GM18526 (cell line): ENCODE measurements around the gene MON1B.

Source experiments
- POLR2A ChIP-seq: IDR thresholded peaks from 3 replicates; pipeline ENCODE4 v1.6.1; 2011; ENCODE audit not compliant: insufficient read length; ENCODE audit errors: extremely low read depth

Gene MON1B

GRCh38 chr16:77221482-77221881, 30.5 kb downstream of the MON1B start:
- TF ChIP-seq POLR2A, result no peak

GRCh38 chr16:77223184-77223583, 32.2 kb downstream of the MON1B start:
- no peak for TF ChIP-seq POLR2A

- no peak for TF ChIP-seq POLR2A
Measured at GRCh38 chr16:77225182-77225581, 34.2 kb downstream of the MON1B start.

- no peak for TF ChIP-seq POLR2A
Measured at GRCh38 chr16:77227745-77228144, 36.8 kb downstream of the MON1B start.

- TF ChIP-seq POLR2A, result no peak
Measured at GRCh38 chr16:77231047-77231446, 40.1 kb downstream of the MON1B start.

GRCh38 chr16:77233799-77234519, 43.0 kb downstream of the MON1B start:
- TF ChIP-seq POLR2A, result no peak

- no peak for TF ChIP-seq POLR2A
Measured at GRCh38 chr16:77234611-77235010, 43.6 kb downstream of the MON1B start.

GRCh38 chr16:77236063-77236511, 45.1 kb downstream of the MON1B start:
- TF ChIP-seq POLR2A, result no peak

- TF ChIP-seq POLR2A, result no peak
Measured at GRCh38 chr16:77238593-77238992, 47.6 kb downstream of the MON1B start.

- TF ChIP-seq POLR2A, result no peak
Measured at GRCh38 chr16:77246150-77246549, 55.2 kb downstream of the MON1B start.

- TF ChIP-seq POLR2A, result no peak
Measured at GRCh38 chr16:77250400-77250799, 59.4 kb downstream of the MON1B start.
